NB4 (cell line): Measurements from ENCODE around the gene TESPA1.

Source experiments
- DNase-seq: peaks from one replicate; pipeline ENCODE4 v3.0.0; 2010; ENCODE audit warnings: low read depth
- H3K4me3 ChIP-seq: one replicate; pipeline ENCODE4 v1.5.1; 2011; ENCODE audit warnings: mild to moderate bottlenecking, low read depth, low read length, moderate library complexity
- CTCF ChIP-seq: IDR thresholded peaks from one replicate; pipeline ENCODE4 v1.5.1; 2012; ENCODE audit warnings: low read depth, low read length
- MAX ChIP-seq: IDR thresholded peaks from 2 replicates; pipeline ENCODE4 v1.6.1; 2011; ENCODE audit warnings: low read depth, low read length
- MYC ChIP-seq: IDR thresholded peaks from 2 replicates; pipeline ENCODE4 v1.6.1; 2011; ENCODE audit warnings: low read depth, low read length
- POLR2A ChIP-seq: IDR thresholded peaks from 2 replicates; pipeline ENCODE4 v1.6.1; 2011; ENCODE audit warnings: mild to moderate bottlenecking; ENCODE audit not compliant: insufficient read length; ENCODE audit errors: extremely low read depth

TESPA1 gene

DNA sequence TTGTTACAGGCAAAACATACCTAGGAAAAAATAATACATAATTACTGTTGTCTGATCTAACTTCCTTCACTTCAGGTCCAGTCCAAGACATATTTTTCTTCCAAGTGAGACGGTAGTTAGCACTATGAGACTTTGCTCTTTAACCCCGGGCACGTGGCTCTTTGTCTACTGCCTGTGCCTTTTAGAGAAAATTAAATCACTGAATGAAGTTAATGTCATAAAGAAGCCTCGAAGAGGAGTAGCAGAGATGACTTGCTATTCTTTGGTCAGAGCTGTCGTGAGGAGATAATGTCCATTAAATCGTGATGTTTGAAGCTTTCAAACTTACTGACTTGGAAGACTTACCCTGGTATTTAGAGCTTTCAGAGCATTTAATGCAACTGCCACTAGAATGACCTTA lies 8.7 kb downstream of the TESPA1 start:
- DNase-seq = no peak
- no peak overlapping the region for H3K4me3 ChIP-seq
- no peak for TF ChIP-seq MAX
- no peak for TF ChIP-seq CTCF
- no peak for TF ChIP-seq POLR2A

DNA sequence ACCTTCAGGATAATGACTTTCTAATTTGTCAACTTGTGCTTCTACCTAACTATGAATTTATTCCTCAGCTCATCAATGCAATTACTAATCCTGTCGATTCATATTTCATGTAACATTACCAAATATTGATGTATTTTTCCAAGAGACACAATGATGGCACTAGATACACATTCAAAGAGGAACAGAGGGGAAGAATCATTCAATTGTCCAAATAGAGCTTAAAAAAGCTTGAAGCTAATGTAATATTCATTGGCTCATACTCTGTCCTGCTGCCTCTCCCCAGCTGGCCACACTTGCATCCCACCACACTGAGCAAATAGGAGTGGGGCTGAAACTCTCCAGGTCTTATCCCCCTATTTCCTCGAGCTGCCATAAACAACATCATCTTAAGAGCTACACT lies 9.3 kb downstream of the TESPA1 start:
- no peak for DNase-seq
- no peak overlapping the region for H3K4me3 ChIP-seq
- TF ChIP-seq MYC (no peak), CTCF (no peak), MAX (no peak), POLR2A (no peak)

DNA sequence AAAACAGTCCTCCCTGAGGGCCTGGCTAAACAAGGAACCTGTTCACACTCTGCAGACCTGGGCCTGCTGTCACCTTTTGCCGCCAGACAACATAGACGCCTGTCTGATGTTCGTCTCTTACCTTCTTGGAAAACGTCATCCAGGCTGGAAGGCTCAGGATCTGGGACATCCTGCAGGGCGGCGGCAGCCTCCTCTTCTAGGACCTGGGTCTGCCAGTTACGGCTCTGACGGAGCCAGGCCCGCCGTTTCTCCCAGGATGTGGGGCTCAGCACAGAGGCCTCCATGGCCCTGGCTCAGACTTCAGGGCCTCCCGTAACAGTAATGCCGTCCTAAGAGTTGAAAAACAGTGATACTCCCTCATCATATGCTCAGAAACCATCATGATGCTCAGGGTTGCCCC lies 10.3 kb downstream of the TESPA1 start:
- DNase-seq = no peak
- TF ChIP-seq MYC = no peak
- TF ChIP-seq MAX = no peak
- TF ChIP-seq POLR2A = no peak
- TF ChIP-seq CTCF = no peak
- H3K4me3 ChIP-seq = no peak overlapping the region

DNA sequence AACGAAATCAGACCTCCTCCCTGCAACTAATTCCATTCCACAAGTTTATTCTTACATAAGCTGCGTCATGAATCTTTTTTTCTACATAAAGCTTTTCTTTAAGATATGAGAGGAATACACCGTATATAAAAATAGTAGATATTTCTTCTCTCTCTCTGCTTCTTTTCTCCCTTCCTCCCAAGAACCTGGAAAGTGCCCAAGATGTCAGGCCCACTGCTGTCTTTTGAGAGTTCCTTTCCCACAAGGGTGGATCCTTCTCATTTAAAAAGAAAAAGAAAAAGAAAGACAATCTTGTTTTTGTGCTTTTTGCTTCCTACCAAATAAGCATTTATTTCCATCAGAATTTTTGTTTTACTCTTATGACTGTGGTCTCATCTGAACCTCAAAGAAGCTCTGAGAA lies 11.0 kb downstream of the TESPA1 start:
- DNase-seq = no peak
- TF ChIP-seq MAX = no peak
- TF ChIP-seq CTCF = no peak
- no peak for TF ChIP-seq MYC
- no peak for TF ChIP-seq POLR2A
- no peak overlapping the region for H3K4me3 ChIP-seq

- no peak for DNase-seq
Observed at GRCh38 chr12:54970741-54971140, 13.8 kb downstream of the TESPA1 start.

More at GRCh38 chr12:54970741-54971140, 13.8 kb downstream of the TESPA1 start:
- no peak overlapping the region for H3K4me3 ChIP-seq
- TF ChIP-seq POLR2A (no peak), MAX (no peak), CTCF (no peak), MYC (no peak)
